K562 (cell line): Measurements from ENCODE around the gene ARHGAP18. TPM values are rescaled to one million over a fixed set of nuclear protein-coding genes. Genes with fewer than 3 reads are reported as not detected.

Experiments used
- BDP1 ChIP-seq: IDR thresholded peaks from 3 replicates; pipeline ENCODE4 v1.6.1; 2011; ENCODE audit not compliant: insufficient read length, insufficient read depth
- BHLHE40 ChIP-seq: IDR thresholded peaks from 2 replicates; pipeline ENCODE4 v1.6.1; 2011; ENCODE audit warnings: low read length, improper control_type of control experiment
- CBFA2T2 ChIP-seq: fragments of 450-650 bp; conservative IDR thresholded peaks from 2 replicates; pipeline ENCODE4 v1.6.1; 2017; ENCODE audit warnings: mild to moderate bottlenecking
- CTBP1 ChIP-seq: fragments of 450-650 bp; IDR thresholded peaks from 2 replicates; pipeline ENCODE4 v1.6.1; 2016; ENCODE audit warnings: borderline replicate concordance
- DMBX1 ChIP-seq: fragments of 250-450 bp; sonication (Bioruptor Pico); IDR thresholded peaks from 2 replicates; pipeline ENCODE4 v1.8.0; 2022; ENCODE audit warnings: inconsistent platforms, mild to moderate bottlenecking, moderate library complexity, borderline replicate concordance
- DPF2 ChIP-seq: fragments of 450-650 bp; IDR thresholded peaks from 2 replicates; pipeline ENCODE4 v1.6.1; 2016
- EP300 ChIP-seq: IDR thresholded peaks from 2 replicates; pipeline ENCODE4 v1.6.1; 2012; ENCODE audit warnings: low read length, improper control_type of control experiment
- JUND ChIP-seq, 2 experiments: IDR thresholded peaks; 2 replicates in 1 of 2; 3 replicates in 1 of 2; pipeline ENCODE4 v1.6.1; 2011; ENCODE audit warnings: borderline replicate concordance in 2 of 2, low read depth in 2 of 2, low read length in 2 of 2, improper control_type of control experiment in 1 of 2, missing biosample characterization in 1 of 2, missing genetic modification characterization in 1 of 2, missing genetic modification reagents in 1 of 2
- KDM1A ChIP-seq, 2 experiments: fragments of 450-650 bp; IDR thresholded peaks; 2 replicates each; pipeline ENCODE4 v1.6.1; 2016; ENCODE audit warnings: mild to moderate bottlenecking in 2 of 2
- NEUROD1 ChIP-seq: fragments of 150-350 bp; IDR thresholded peaks from 2 replicates; pipeline ENCODE4 v1.6.1; 2014; ENCODE audit warnings: borderline replicate concordance, low read length, low read depth; ENCODE audit not compliant: partially characterized antibody
- NFIC ChIP-seq: fragments of 450-650 bp; IDR thresholded peaks from 2 replicates; pipeline ENCODE4 v1.6.1; 2017; ENCODE audit warnings: mild to moderate bottlenecking, inconsistent platforms
- NR2C2 ChIP-seq, 2 experiments: fragments of 200-800 bp in 1 of 2; sonication (Bioruptor generic) in 1 of 2; sonication (generic) in 1 of 2; formaldehyde crosslinking in 1 of 2; IDR thresholded peaks; 2 replicates each; pipeline versions ENCODE4 v1.6.1 to v1.8.0; 2016 to 2022; ENCODE audit warnings: mild to moderate bottlenecking in 1 of 2, missing compliant biosample characterization in 1 of 2, missing genetic modification characterization in 1 of 2, missing genetic modification reagents in 1 of 2
- NRF1 ChIP-seq, 2 experiments: fragments of 450-650 bp; IDR thresholded peaks in 1 of 2; conservative IDR thresholded peaks in 1 of 2; 2 replicates each; pipeline ENCODE4 v1.6.1; 2014; ENCODE audit warnings: mild to moderate bottlenecking in 2 of 2
- POLR3A ChIP-seq: IDR thresholded peaks from 2 replicates; pipeline ENCODE4 v1.6.1; 2011; ENCODE audit warnings: borderline replicate concordance, mild to moderate bottlenecking, moderate library complexity; ENCODE audit not compliant: insufficient read length, insufficient read depth; ENCODE audit errors: extremely low read depth
- RCOR1 ChIP-seq, 2 experiments: IDR thresholded peaks; 2 replicates each; pipeline ENCODE4 v1.6.1; 2012; ENCODE audit warnings: low read depth in 2 of 2, low read length in 2 of 2, borderline replicate concordance in 1 of 2, improper control_type of control experiment in 1 of 2
- RFX5 ChIP-seq: IDR thresholded peaks from 2 replicates; pipeline ENCODE4 v1.6.1; 2011; ENCODE audit warnings: low read depth, mild to moderate bottlenecking, improper control_type of control experiment, low read length
- STAT5A ChIP-seq: IDR thresholded peaks from 2 replicates; pipeline ENCODE4 v1.6.1; 2012; ENCODE audit warnings: low read length, inconsistent platforms, borderline replicate concordance
- TAL1 ChIP-seq: fragments of 450-650 bp; IDR thresholded peaks from 2 replicates; pipeline ENCODE4 v1.6.1; 2016; ENCODE audit warnings: mild to moderate bottlenecking
- TBL1XR1 ChIP-seq, 2 experiments: IDR thresholded peaks; 2 replicates each; pipeline ENCODE4 v1.6.1; 2012; ENCODE audit warnings: improper control_type of control experiment in 2 of 2, low read length in 2 of 2, mild to moderate bottlenecking in 1 of 2
- TEAD4 ChIP-seq, 2 experiments: sonication (generic) in 1 of 2; formaldehyde crosslinking in 1 of 2; IDR thresholded peaks; 2 replicates each; pipeline versions ENCODE4 v1.6.1 to v1.8.0; 2012 to 2022; ENCODE audit warnings: borderline replicate concordance in 1 of 2, inconsistent platforms in 1 of 2, low read length in 1 of 2, mild to moderate bottlenecking in 1 of 2, missing genetic modification reagents in 1 of 2
- ZNF449 ChIP-seq: fragments of 250-450 bp; sonication (Bioruptor Pico); IDR thresholded peaks from 2 replicates; pipeline ENCODE4 v1.8.0; 2022; ENCODE audit warnings: moderate library complexity, mild to moderate bottlenecking, inconsistent platforms
- ZNF76 ChIP-seq: fragments of 250-450 bp; sonication (Bioruptor Pico); IDR thresholded peaks from 2 replicates; pipeline ENCODE4 v1.4.0; 2020; ENCODE audit warnings: mild to moderate bottlenecking, moderate library complexity, borderline replicate concordance
- polyA plus RNA-seq, 8 experiments: library from polyadenylated mRNA; depleted of rRNA in 4 of 8; stranded (reverse) in 5 of 8; unstranded in 3 of 8; fragments of >200 nt; fragmentation: Nextera tagmentation in 2 of 8; fragmentation: Illumina TruSeq in 1 of 8; extraction: Ambion mirVana in 2 of 8; extraction: Trizol in 1 of 8; gene quantifications; 2 replicates each; pipeline versions ENCODE4 v1.2.1 to v1.2.3, GENCODE V29; 2011 to 2014; ENCODE audit warnings: inconsistent platforms in 1 of 8, missing spikeins in 1 of 8
- total RNA-seq, 7 experiments: library from RNA; depleted of rRNA in 6 of 7; stranded (reverse); fragments of >200 nt in 6 of 7; fragmentation: Illumina TruSeq in 2 of 7; extraction: Trizol in 2 of 7; gene quantifications; 2 replicates each; pipeline versions ENCODE4 v1.2.1 to v1.2.3, GENCODE V29; 2011 to 2021; ENCODE audit warnings: low replicate concordance in 1 of 7
- TF ChIP-seq, protein P1 (sequence below): IDR thresholded peaks from 2 replicates; pipeline ENCODE4 v1.6.1; 2012; ENCODE audit warnings: low read depth, low read length, improper control_type of control experiment, borderline replicate concordance
- TF ChIP-seq, protein P2 (sequence below): fragments of 250-450 bp; sonication (Bioruptor Pico); IDR thresholded peaks from 2 replicates; pipeline ENCODE4 v1.4.0; 2020

The ARHGAP18 gene
- total and polyA plus RNA-seq, 9 of the 15 experiments (the other 6 are each of a cell fraction or from before 2014, with no cell fraction given) = 13.3 to 29.7 (median 21.1) TPM

DNA sequence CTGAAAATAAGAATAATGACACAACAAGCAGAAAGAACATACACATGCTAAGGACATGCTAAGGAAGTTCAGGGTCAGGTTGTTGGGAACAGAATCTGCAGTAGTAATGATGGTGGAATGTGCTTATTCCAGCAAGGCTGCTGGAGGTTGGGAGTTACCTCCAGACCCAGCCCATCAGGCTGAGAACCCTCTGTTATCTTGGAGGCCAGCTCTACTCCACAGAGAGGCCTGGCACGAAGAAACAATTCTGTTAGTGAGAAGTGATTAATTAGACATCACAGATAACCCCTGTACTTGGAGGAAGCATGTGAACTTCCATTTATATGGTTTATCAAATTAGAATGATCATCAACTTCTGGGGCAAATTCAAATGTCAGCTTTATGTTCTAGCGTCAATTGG is 22.1 kb upstream of the ARHGAP18 start (continued):
- peak; percentile 51; the same call in 1 of the 2 replicates for TF ChIP-seq STAT5A
- TF ChIP-seq DMBX1 = peak; percentile 53; the same call in 1 of the 2 replicates
- TF ChIP-seq RCOR1 (IDR thresholded peaks at IDR 0.05; ENCODE audit: borderline replicate concordance in 1 of 2, low read depth in 2 of 2, low read length in 2 of 2) = peak in 1 of 2 experiments; percentile 58; a peak in 1 of 4 replicates
- TF ChIP-seq NRF1 (conservative IDR thresholded peaks at IDR 0.05 in 1 of 2, IDR thresholded peaks at IDR 0.05 in 1 of 2) = no peak
- TF ChIP-seq RFX5 = no peak
- TF ChIP-seq JUND (IDR thresholded peaks at IDR 0.05; ENCODE audit: borderline replicate concordance, low read depth, low read length) = peak; percentile 34; the same call in 1 of the 2 replicates
- no peak for TF ChIP-seq JUND (tag; IDR thresholded peaks at IDR 0.05; ENCODE audit: borderline replicate concordance, low read depth, low read length)
- no peak for TF ChIP-seq ZNF76 (CRISPR knock-in tag)
- TF ChIP-seq, protein P1, sequence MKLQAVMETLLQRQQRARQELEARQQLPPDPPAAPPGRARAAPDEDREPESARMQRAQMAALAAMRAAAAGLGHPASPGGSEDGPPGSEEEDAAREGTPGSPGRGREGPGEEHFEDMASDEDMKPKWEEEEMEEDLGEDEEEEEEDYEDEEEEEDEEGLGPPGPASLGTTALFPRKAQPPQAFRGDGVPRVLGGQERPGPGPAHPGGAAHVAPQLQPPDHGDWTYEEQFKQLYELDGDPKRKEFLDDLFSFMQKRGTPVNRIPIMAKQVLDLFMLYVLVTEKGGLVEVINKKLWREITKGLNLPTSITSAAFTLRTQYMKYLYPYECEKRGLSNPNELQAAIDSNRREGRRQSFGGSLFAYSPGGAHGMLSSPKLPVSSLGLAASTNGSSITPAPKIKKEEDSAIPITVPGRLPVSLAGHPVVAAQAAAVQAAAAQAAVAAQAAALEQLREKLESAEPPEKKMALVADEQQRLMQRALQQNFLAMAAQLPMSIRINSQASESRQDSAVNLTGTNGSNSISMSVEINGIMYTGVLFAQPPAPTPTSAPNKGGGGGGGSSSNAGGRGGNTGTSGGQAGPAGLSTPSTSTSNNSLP = peak; percentile 54; the same call in 1 of the 2 replicates
- TF ChIP-seq, protein P2, sequence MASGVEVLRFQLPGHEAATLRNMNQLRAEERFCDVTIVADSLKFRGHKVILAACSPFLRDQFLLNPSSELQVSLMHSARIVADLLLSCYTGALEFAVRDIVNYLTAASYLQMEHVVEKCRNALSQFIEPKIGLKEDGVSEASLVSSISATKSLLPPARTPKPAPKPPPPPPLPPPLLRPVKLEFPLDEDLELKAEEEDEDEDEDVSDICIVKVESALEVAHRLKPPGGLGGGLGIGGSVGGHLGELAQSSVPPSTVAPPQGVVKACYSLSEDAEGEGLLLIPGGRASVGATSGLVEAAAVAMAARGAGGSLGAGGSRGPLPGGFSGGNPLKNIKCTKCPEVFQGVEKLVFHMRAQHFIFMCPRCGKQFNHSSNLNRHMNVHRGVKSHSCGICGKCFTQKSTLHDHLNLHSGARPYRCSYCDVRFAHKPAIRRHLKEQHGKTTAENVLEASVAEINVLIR (CRISPR knock-in tag) = no peak
- TF ChIP-seq TEAD4 (IDR thresholded peaks at IDR 0.05; ENCODE audit: low read length) = peak; percentile 75
- TF ChIP-seq TEAD4 (CRISPR knock-in tag; IDR thresholded peaks at IDR 0.05; ENCODE audit: borderline replicate concordance) = no peak
- TF ChIP-seq KDM1A (IDR thresholded peaks at IDR 0.05) = peak in 1 of 2 experiments; percentile 46; a peak in 2 of 4 replicates
- TF ChIP-seq NFIC = peak; percentile 31; the same call in 1 of the 2 replicates
- peak; percentile 49 for TF ChIP-seq DPF2
- TF ChIP-seq TBL1XR1 (IDR thresholded peaks at IDR 0.05; ENCODE audit: low read length in 2 of 2) = 0 out of 4 replicates have a peak, but pooled peaks of 1 of the 2 experiments have one; percentile 36
- peak; percentile 66; the same call in 1 of the 2 replicates for TF ChIP-seq EP300
- peak; percentile 49 for TF ChIP-seq TAL1
- peak; percentile 55 for TF ChIP-seq BHLHE40
- no peak for TF ChIP-seq BDP1
- no peak for TF ChIP-seq NEUROD1
- TF ChIP-seq POLR3A = no peak
- TF ChIP-seq NR2C2 (CRISPR knock-in tag; IDR thresholded peaks at IDR 0.05) = no peak
- 0 out of 2 replicates have a peak, but pooled peaks have one; percentile 33 for TF ChIP-seq NR2C2 (tag; IDR thresholded peaks at IDR 0.05)
- no peak for TF ChIP-seq ZNF449 (CRISPR knock-in tag)
- TF ChIP-seq CTBP1 = peak; percentile 57; the same call in 1 of the 2 replicates
- TF ChIP-seq CBFA2T2 = peak; percentile 34
